ENCODE results near the gene EFEMP1. TPM values are rescaled to one million over a fixed set of nuclear protein-coding genes. Genes with fewer than 3 reads are reported as not detected.

Gene EFEMP1
- polyA plus RNA-seq, 3 donors = not detected

GRCh38 chr2:55943466-55943865, 19.9 kb upstream of the EFEMP1 start:
- Histone ChIP-seq H3K4me1 (ENCODE audit: control insufficient read depth in 1 of 2, insufficient read depth in 2 of 2, low read length in 2 of 2) (no peaks in the 10 kb centered on the region), H3K79me2 (ENCODE audit: insufficient read depth, low read length) (no peaks in the 10 kb centered on the region), H3K9me3 (replicated peaks in 1 of 2; ENCODE audit: control insufficient read depth in 1 of 2, insufficient read depth in 1 of 2, low read length in 2 of 2) (no peaks in the 10 kb centered on the region), H3K36me3 (replicated peaks in 1 of 2; ENCODE audit: control insufficient read depth in 1 of 2, insufficient read depth in 2 of 2, low read length in 2 of 2) (no peaks in the 10 kb centered on the region), H3K4me3 (replicated peaks in 1 of 3; ENCODE audit: low read depth in 2 of 3, low read length in 3 of 3) (no peak overlapping the region), H3K27me3 (ENCODE audit: control insufficient read depth in 2 of 2, insufficient read depth in 2 of 2, low read length in 2 of 2) (no peaks in the 10 kb centered on the region), H2AFZ (ENCODE audit: insufficient read depth, low read depth, low read length, poor library complexity, severe bottlenecking) (no peak overlapping the region), H4K20me1 (ENCODE audit: insufficient read depth, low read length) (no peaks in the 10 kb centered on the region), H3K9ac (ENCODE audit: insufficient read depth, low read length, poor library complexity, severe bottlenecking) (no peak overlapping the region), H3K27ac (ENCODE audit: low read depth in 1 of 2, low read length in 2 of 2) (no peak overlapping the region), H3K4me2 (replicated peaks; ENCODE audit: extremely low read depth, low read length, poor library complexity, severe bottlenecking) (no peak overlapping the region)
- no peaks in the 10 kb centered on the region for H3K36me3 Mint-ChIP-seq
- WGBS (ENCODE audit: insufficient coverage) = no CpG with 5 or more reads among the region's 1 CpG
- intact Hi-C loops (cut with micrococcal nuclease) = no loop called here
- no peak overlapping the region for H3K27ac Mint-ChIP-seq
- TF ChIP-seq CTCF (IDR thresholded peaks at IDR 0.05) = no peak
- no peak for DNase-seq
- no peaks in the 10 kb centered on the region for H3K4me1 Mint-ChIP-seq
- H3K9me3 Mint-ChIP-seq = peaks cover 0 to 3% (median 2%) of the 10 kb centered on the region in 7 donors
- no peak overlapping the region for H3K4me3 Mint-ChIP-seq
- H3K27me3 Mint-ChIP-seq (ENCODE audit: low read depth in 3 of 3) = peaks cover 1 to 2% (median 2%) of the 10 kb centered on the region in 3 donors

- Histone ChIP-seq H3K27ac (ENCODE audit: low read depth in 1 of 2, low read length in 2 of 2) (no peak overlapping the region), H3K4me3 (replicated peaks in 1 of 3; ENCODE audit: low read depth in 2 of 3, low read length in 3 of 3) (no peak overlapping the region), H3K36me3 (replicated peaks in 1 of 2; ENCODE audit: control insufficient read depth in 1 of 2, insufficient read depth in 2 of 2, low read length in 2 of 2) (no peaks in the 10 kb centered on the region), H4K20me1 (ENCODE audit: insufficient read depth, low read length) (no peaks in the 10 kb centered on the region), H3K4me1 (ENCODE audit: control insufficient read depth in 1 of 2, insufficient read depth in 2 of 2, low read length in 2 of 2) (no peaks in the 10 kb centered on the region), H2AFZ (ENCODE audit: insufficient read depth, low read depth, low read length, poor library complexity, severe bottlenecking) (no peak overlapping the region), H3K27me3 (ENCODE audit: control insufficient read depth in 2 of 2, insufficient read depth in 2 of 2, low read length in 2 of 2) (no peaks in the 10 kb centered on the region), H3K4me2 (replicated peaks; ENCODE audit: extremely low read depth, low read length, poor library complexity, severe bottlenecking) (no peak overlapping the region), H3K9ac (ENCODE audit: insufficient read depth, low read length, poor library complexity, severe bottlenecking) (no peak overlapping the region), H3K79me2 (ENCODE audit: insufficient read depth, low read length) (no peaks in the 10 kb centered on the region), H3K9me3 (replicated peaks in 1 of 2; ENCODE audit: control insufficient read depth in 1 of 2, insufficient read depth in 1 of 2, low read length in 2 of 2) (no peaks in the 10 kb centered on the region)
- TF ChIP-seq CTCF (IDR thresholded peaks at IDR 0.05) = no peak
- Mint-ChIP-seq H3K4me1 (no peaks in the 10 kb centered on the region), H3K27ac (no peak overlapping the region), H3K4me3 (no peak overlapping the region), H3K27me3 (ENCODE audit: low read depth in 3 of 3) (peaks cover 0 to 3% (median 2%) of the 10 kb centered on the region in 3 donors), H3K9me3 (peaks cover 0 to 2% (median 0%) of the 10 kb centered on the region in 7 donors), H3K36me3 (no peaks in the 10 kb centered on the region)
- no peak for DNase-seq
- no CpG with 5 or more reads among the region's 3 CpGs for WGBS (ENCODE audit: insufficient coverage)
- intact Hi-C loops (cut with micrococcal nuclease) = no loop called here
These were observed 12.8 kb upstream of the EFEMP1 start for GRCh38 chr2:55936351-55936750.

Measured in CD14-positive monocyte (primary cell).